BLaER1 (cell line): ENCODE measurements around the gene IPO11.

ENCODE experiments used
- H3K27ac ChIP-seq: shearing (Covaris generic); formaldehyde crosslinking; 2 replicates; pipeline ENCODE4 v1.8.1; 2022
- H3K27me3 ChIP-seq: shearing (Covaris generic); formaldehyde crosslinking; 2 replicates; pipeline ENCODE4 v1.8.1; 2022
- H3K36me3 ChIP-seq: shearing (Covaris generic); formaldehyde crosslinking; 2 replicates; pipeline ENCODE4 v1.8.1; 2022
- H3K4me1 ChIP-seq: shearing (Covaris generic); formaldehyde crosslinking; 2 replicates; pipeline ENCODE4 v1.8.1; 2022
- H3K4me2 ChIP-seq: shearing (Covaris generic); formaldehyde crosslinking; 2 replicates; pipeline ENCODE4 v1.8.1; 2022
- H3K4me3 ChIP-seq: shearing (Covaris generic); formaldehyde crosslinking; 2 replicates; pipeline ENCODE4 v1.8.1; 2022
- H3K9ac ChIP-seq: shearing (Covaris generic); formaldehyde crosslinking; 2 replicates; pipeline ENCODE4 v1.8.1; 2022
- H3K9me3 ChIP-seq: shearing (Covaris generic); formaldehyde crosslinking; 2 replicates; pipeline ENCODE4 v1.8.1; 2022
- H4K20me1 ChIP-seq: shearing (Covaris generic); formaldehyde crosslinking; 2 replicates; pipeline ENCODE4 v1.8.1; 2022
- Cebpa-rat ChIP-seq: shearing (Covaris generic); IDR thresholded peaks from 2 replicates; pipeline ENCODE4 v1.8.1; 2022

The IPO11 gene

GRCh38 chr5:62432621-62433064 is 20.1 kb downstream of the IPO11 start:
- peaks cover 27% of the 10 kb centered on the region for H3K36me3 ChIP-seq
- no peak overlapping the region for H3K9ac ChIP-seq
- no peaks in the 10 kb centered on the region for H3K27me3 ChIP-seq
- H3K4me2 ChIP-seq, result no peak overlapping the region
- peaks cover 90% of the 10 kb centered on the region for H4K20me1 ChIP-seq
- TF ChIP-seq Cebpa-rat, result no peak
- no peaks in the 10 kb centered on the region for H3K4me1 ChIP-seq
- H3K4me3 ChIP-seq, result no peak overlapping the region
- H3K27ac ChIP-seq, result no peak overlapping the region
- H3K9me3 ChIP-seq, result no peaks in the 10 kb centered on the region

- no peaks in the 10 kb centered on the region for H3K27me3 ChIP-seq
- H3K36me3 ChIP-seq, result peaks cover 66% of the 10 kb centered on the region
- H3K4me1 ChIP-seq, result no peaks in the 10 kb centered on the region
- H3K4me2 ChIP-seq, result no peak overlapping the region
- H3K9ac ChIP-seq, result no peak overlapping the region
- no peaks in the 10 kb centered on the region for H3K9me3 ChIP-seq
- H3K4me3 ChIP-seq, result no peak overlapping the region
- peaks cover 9% of the 10 kb centered on the region; the same call in 1 of the 2 replicates for H4K20me1 ChIP-seq
- no peak for TF ChIP-seq Cebpa-rat
- H3K27ac ChIP-seq, result no peak overlapping the region
Measured at GRCh38 chr5:62448528-62448927, 36.0 kb downstream of the IPO11 start.

GRCh38 chr5:62450259-62450658 is 37.7 kb downstream of the IPO11 start:
- Histone ChIP-seq H3K4me3 (no peak overlapping the region), H3K9me3 (no peaks in the 10 kb centered on the region), H3K27me3 (no peaks in the 10 kb centered on the region), H3K27ac (no peak overlapping the region), H3K4me2 (no peak overlapping the region), H3K36me3 (peaks cover 74% of the 10 kb centered on the region), H4K20me1 (no peaks in the 10 kb centered on the region), H3K4me1 (no peaks in the 10 kb centered on the region), H3K9ac (no peak overlapping the region)
- no peak for TF ChIP-seq Cebpa-rat

- Histone ChIP-seq H3K4me2 (no peak overlapping the region), H3K9me3 (no peaks in the 10 kb centered on the region), H3K27me3 (no peaks in the 10 kb centered on the region), H4K20me1 (no peaks in the 10 kb centered on the region), H3K9ac (no peak overlapping the region), H3K36me3 (peaks cover 56% of the 10 kb centered on the region), H3K27ac (no peak overlapping the region), H3K4me3 (no peak overlapping the region), H3K4me1 (peaks cover 6% of the 10 kb centered on the region; the same call in 1 of the 2 replicates)
- no peak for TF ChIP-seq Cebpa-rat
Measured at GRCh38 chr5:62457071-62457470, 44.5 kb downstream of the IPO11 start.

- Histone ChIP-seq H4K20me1 (no peaks in the 10 kb centered on the region), H3K4me3 (no peak overlapping the region), H3K4me2 (peak overlapping the region; percentile 33), H3K36me3 (peaks cover 36% of the 10 kb centered on the region), H3K4me1 (peaks cover 8% of the 10 kb centered on the region; the same call in 1 of the 2 replicates), H3K9ac (no peak overlapping the region), H3K27me3 (no peaks in the 10 kb centered on the region), H3K27ac (no peak overlapping the region), H3K9me3 (no peaks in the 10 kb centered on the region)
- no peak for TF ChIP-seq Cebpa-rat
Measured at GRCh38 chr5:62460578-62460983, 48.0 kb downstream of the IPO11 start.

- no peak for TF ChIP-seq Cebpa-rat
- Histone ChIP-seq H3K27me3 (no peaks in the 10 kb centered on the region), H3K9me3 (no peaks in the 10 kb centered on the region), H3K4me3 (no peak overlapping the region), H3K4me1 (peaks cover 12% of the 10 kb centered on the region; the same call in 1 of the 2 replicates), H3K4me2 (no peak overlapping the region), H3K36me3 (peaks cover 26% of the 10 kb centered on the region; the same call in 1 of the 2 replicates), H3K9ac (no peak overlapping the region), H4K20me1 (no peaks in the 10 kb centered on the region), H3K27ac (no peak overlapping the region)
Measured at GRCh38 chr5:62461561-62461960, 49.0 kb downstream of the IPO11 start.

GRCh38 chr5:62465985-62466925 is 53.7 kb downstream of the IPO11 start:
- Histone ChIP-seq H4K20me1 (no peaks in the 10 kb centered on the region), H3K4me2 (no peak overlapping the region), H3K27ac (no peak overlapping the region), H3K27me3 (no peaks in the 10 kb centered on the region), H3K36me3 (peaks cover 45% of the 10 kb centered on the region), H3K9ac (no peak overlapping the region), H3K4me1 (peaks cover 6% of the 10 kb centered on the region; the same call in 1 of the 2 replicates), H3K9me3 (no peaks in the 10 kb centered on the region), H3K4me3 (no peak overlapping the region)
- no peak for TF ChIP-seq Cebpa-rat

GRCh38 chr5:62473209-62473608 is 60.6 kb downstream of the IPO11 start:
- H3K27ac ChIP-seq, result no peak overlapping the region
- no peaks in the 10 kb centered on the region for H3K9me3 ChIP-seq
- no peaks in the 10 kb centered on the region for H3K27me3 ChIP-seq
- no peaks in the 10 kb centered on the region for H4K20me1 ChIP-seq
- H3K9ac ChIP-seq, result no peak overlapping the region
- no peak overlapping the region for H3K4me3 ChIP-seq
- peaks cover 8% of the 10 kb centered on the region; the same call in 1 of the 2 replicates for H3K4me1 ChIP-seq
- no peak overlapping the region for H3K4me2 ChIP-seq
- peaks cover 39% of the 10 kb centered on the region for H3K36me3 ChIP-seq
- no peak for TF ChIP-seq Cebpa-rat

GRCh38 chr5:62475072-62475471 is 62.5 kb downstream of the IPO11 start:
- no peak for TF ChIP-seq Cebpa-rat
- no peak overlapping the region for H3K27ac ChIP-seq
- H3K36me3 ChIP-seq, result peaks cover 39% of the 10 kb centered on the region
- H4K20me1 ChIP-seq, result no peaks in the 10 kb centered on the region
- no peak overlapping the region for H3K9ac ChIP-seq
- peaks cover 8% of the 10 kb centered on the region; the same call in 1 of the 2 replicates for H3K4me1 ChIP-seq
- no peak overlapping the region for H3K4me3 ChIP-seq
- peaks cover 15% of the 10 kb centered on the region for H3K9me3 ChIP-seq
- no peak overlapping the region for H3K4me2 ChIP-seq
- H3K27me3 ChIP-seq, result no peaks in the 10 kb centered on the region

GRCh38 chr5:62477801-62478200 is 65.2 kb downstream of the IPO11 start:
- Histone ChIP-seq H3K4me1 (peaks cover 8% of the 10 kb centered on the region; the same call in 1 of the 2 replicates), H3K4me3 (no peak overlapping the region), H3K27me3 (no peaks in the 10 kb centered on the region), H3K9ac (no peak overlapping the region), H3K9me3 (peaks cover 18% of the 10 kb centered on the region), H3K4me2 (no peak overlapping the region), H3K27ac (no peak overlapping the region), H3K36me3 (peaks cover 41% of the 10 kb centered on the region), H4K20me1 (no peaks in the 10 kb centered on the region)
- TF ChIP-seq Cebpa-rat, result no peak
